ENCODE results near the gene STH.
"Not testable (repeated sequence)": the region's sequence is repeated elsewhere in the genome, so short reads cannot be mapped to it uniquely, and the experiment has no call there.

Gene STH, protein sequence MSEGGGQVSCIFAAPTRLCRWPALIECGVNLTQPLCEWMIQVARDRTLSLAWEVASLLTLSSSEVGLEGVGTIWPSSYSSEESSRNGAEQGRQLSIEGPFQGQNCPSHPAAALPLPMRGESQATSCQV

GRCh38 chr17:45998987-45999899, at the start of gene STH:
STH (plus strand) TSS chr17:45999250; CDS start chr17:45999280, 30 bp downstream.
- FAIRE-seq (peak; percentile 70), DNase-seq (ENCODE audit: insufficient read length, low spot score) (no peak)

DNA sequence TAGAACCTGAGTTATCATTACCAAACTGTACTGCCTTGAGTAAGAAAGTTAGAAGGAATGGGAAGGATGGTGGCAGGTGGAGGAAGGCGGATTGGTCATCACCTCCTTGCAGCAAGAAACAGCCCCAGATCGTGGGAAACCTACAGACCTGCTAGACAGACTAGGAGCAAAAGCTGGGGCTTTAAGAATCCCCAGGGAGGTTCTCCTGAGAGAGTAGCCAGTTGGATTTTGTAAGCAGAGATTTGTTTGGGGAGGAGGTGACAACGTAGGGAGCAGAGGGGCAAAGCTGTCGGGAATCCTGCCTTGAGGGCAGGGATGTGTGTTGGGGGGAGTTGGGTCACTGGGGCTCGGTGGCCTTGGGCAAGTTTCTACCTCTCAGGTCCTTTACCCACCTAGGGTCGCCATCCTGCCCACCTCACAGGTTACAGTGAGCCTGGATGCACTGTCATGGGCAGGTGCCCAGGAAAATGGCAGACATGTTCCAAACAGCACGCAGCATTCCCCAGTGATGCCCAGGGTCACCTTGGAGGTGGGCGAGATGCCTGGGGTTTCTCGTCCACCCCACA, 49.2 kb upstream of the STH start:
- FAIRE-seq (peak; percentile 49), DNase-seq (ENCODE audit: insufficient read length, low spot score) (no peak)

DNA sequence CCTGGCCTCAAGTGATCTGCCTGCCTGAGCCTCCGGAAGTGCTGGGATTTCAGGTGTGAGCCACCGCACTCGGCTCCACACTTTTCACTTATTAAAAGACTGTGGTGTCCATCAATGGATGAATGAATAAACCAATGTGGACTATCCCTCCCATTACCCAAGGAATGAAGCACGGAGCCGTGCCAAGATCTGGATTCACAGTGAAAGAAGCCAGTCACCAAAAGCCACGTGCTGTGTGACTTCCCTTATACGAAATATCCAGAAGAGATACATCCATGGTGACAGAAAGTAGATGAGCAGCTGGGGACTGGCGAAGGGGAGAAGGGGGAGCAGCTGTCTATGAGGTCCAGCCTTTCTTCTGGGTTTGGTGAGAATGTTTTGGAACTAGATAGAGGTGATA, 48.2 kb upstream of the STH start:
- FAIRE-seq: no peak
- no peak for DNase-seq (ENCODE audit: insufficient read length, low spot score)

GRCh38 chr17:45951403-45951802, 47.6 kb upstream of the STH start:
- DNase-seq (ENCODE audit: insufficient read length, low spot score): no peak
- FAIRE-seq: peak; percentile 55

DNA sequence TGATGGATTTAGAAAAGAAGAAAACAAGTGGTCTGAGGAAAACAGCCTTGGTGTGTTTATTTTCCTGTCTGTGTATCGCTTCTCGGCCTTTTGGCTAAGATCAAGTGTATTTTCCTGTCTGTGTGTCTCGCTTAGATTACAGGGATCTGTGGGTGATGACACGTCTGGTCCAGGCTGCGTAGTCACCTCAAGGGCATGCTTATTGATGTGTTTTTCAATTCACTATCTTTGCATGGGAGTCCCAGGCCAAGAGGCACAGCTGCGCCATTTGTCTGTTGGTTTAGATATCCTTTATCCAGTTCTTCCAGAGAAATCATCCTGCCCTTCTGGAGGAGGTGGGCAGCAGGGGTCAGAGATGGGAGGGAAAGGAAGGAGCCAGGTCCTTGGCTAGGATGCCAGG, 47.1 kb upstream of the STH start:
- FAIRE-seq (no peak), DNase-seq (ENCODE audit: insufficient read length, low spot score) (no peak)

DNA sequence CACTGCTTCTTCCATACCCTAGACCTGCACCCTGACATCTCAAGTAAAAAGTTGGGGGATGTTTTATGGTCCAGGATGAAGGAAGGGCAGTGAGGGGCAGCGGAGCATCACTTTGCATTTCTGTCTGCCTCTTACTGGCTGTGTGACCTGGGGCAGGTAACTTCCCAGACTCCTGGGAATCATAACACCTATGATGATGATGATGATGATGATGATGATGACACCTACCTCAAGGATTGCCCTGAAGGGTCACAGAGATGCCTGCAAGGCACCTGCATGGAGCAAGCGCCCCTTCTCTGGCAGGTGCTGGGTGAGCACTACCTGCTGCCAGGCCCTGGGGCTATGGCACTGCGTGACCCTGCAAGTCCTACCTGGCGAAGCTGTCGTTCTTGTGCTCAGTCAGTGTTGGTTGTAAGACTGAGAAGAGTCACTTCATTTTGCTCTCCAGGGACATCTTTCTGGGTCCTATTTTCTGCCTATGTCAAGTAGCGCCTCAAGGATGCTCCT, 46.2 kb upstream of the STH start:
- FAIRE-seq (peak; percentile 66), DNase-seq (ENCODE audit: insufficient read length, low spot score) (no peak)

- DNase-seq (ENCODE audit: insufficient read length, low spot score): no peak
- FAIRE-seq: no peak
Observed at GRCh38 chr17:45953561-45953960, 45.5 kb upstream of the STH start.

DNA sequence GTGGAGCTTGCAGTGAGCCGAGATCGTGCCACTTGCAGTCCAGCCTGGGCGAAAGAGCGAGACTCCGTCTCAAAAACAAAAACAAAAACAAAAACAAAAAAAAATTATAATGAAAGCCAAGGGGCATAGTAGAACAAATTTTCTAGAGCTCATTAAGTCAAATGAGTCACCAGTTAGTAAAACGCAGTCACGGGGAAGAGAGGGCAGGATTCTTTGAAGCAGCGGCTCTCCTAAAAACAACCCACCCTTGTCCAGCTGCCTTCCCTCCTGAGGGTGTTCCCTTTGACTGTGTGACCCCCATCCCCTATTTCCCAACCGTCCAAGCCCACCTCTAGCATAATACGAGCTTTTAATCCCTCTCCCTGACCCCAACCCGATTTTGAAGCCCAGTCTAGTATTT, 44.1 kb upstream of the STH start:
- FAIRE-seq: no peak
- DNase-seq (ENCODE audit: insufficient read length, low spot score): no peak

DNA sequence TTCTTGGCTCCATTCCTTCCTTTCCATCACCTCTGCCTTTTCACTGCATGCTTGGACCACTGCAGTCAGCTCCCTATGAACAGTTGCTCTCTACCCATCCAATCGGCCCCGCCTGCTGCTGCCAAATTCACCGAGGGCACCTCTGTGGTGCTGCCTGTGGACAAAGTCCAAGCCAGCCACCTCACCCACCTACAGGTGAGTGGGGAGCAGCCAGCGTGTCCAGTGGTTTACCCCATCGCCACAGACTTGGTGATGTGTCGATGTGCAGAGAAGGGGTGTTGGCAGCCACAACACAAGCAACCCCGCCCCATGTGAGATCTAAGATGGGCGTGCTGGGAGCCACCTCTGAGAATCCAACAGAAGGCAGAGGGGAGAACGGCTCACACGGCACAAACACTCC, 43.7 kb upstream of the STH start:
- DNase-seq (ENCODE audit: insufficient read length, low spot score) (no peak), FAIRE-seq (peak; percentile 33)

DNA sequence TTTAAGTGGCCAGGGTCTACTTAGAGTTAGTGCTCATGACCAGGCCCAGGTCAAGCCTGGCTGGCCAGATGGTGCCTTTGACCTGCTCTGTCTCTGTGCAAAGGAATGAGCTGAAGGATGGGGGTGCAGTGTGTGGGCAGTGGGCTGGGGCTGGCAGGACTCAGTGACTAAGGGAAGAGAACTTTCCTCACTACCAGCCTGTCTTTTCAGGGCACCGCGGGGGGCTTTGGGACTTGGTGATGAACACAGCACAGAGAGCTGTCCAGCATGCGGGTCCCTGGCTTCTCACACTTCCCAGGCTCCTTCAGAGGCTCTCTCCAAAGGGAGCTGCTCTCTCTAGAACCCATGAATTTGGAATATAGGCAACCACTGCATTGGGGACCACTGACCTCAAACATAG, 43.0 kb upstream of the STH start:
- DNase-seq (ENCODE audit: insufficient read length, low spot score): no peak
- no peak for FAIRE-seq

- not testable (repeated sequence) for DNase-seq (ENCODE audit: insufficient read length, low spot score); FAIRE-seq
Observed at GRCh38 chr17:45956746-45957145, 42.3 kb upstream of the STH start.

GRCh38 chr17:45958307-45958706, 40.7 kb upstream of the STH start:
- DNase-seq (ENCODE audit: insufficient read length, low spot score) (no peak), FAIRE-seq (no peak)

- DNase-seq (ENCODE audit: insufficient read length, low spot score) (no peak), FAIRE-seq (peak; percentile 31)
Observed at GRCh38 chr17:45958994-45959665, 39.9 kb upstream of the STH start.

DNA sequence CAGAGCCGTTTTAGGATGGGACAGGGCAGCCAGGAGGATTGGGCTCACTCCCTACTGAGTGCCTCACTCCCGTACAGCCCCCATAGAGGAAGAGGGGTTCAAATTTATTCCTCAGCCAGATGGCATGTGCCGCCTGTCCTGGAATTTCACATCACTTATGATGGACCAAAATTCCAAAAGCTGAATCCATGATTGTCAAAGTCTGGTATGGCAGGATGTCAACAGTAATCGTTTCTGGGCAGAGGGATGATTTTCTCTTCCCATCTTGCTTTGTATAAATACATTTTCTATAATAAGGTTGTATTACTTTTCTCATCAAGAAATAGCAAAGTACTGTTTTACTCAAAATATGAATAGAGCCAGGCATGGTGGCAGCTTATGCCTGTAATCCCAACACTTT, 38.7 kb upstream of the STH start:
- no peak for DNase-seq (ENCODE audit: insufficient read length, low spot score)
- peak; percentile 42 for FAIRE-seq

- FAIRE-seq (peak; percentile 13), DNase-seq (ENCODE audit: insufficient read length, low spot score) (no peak)
Observed at GRCh38 chr17:45961206-45961605, 37.8 kb upstream of the STH start.

GRCh38 chr17:45962221-45962972, 36.7 kb upstream of the STH start:
- FAIRE-seq: no peak
- DNase-seq (ENCODE audit: insufficient read length, low spot score): no peak

GRCh38 chr17:45963283-45963682, 35.8 kb upstream of the STH start:
- FAIRE-seq (peak; percentile 72), DNase-seq (ENCODE audit: insufficient read length, low spot score) (no peak)

GRCh38 chr17:45963889-45964288, 35.2 kb upstream of the STH start:
- no peak for DNase-seq (ENCODE audit: insufficient read length, low spot score)
- FAIRE-seq: no peak

DNA sequence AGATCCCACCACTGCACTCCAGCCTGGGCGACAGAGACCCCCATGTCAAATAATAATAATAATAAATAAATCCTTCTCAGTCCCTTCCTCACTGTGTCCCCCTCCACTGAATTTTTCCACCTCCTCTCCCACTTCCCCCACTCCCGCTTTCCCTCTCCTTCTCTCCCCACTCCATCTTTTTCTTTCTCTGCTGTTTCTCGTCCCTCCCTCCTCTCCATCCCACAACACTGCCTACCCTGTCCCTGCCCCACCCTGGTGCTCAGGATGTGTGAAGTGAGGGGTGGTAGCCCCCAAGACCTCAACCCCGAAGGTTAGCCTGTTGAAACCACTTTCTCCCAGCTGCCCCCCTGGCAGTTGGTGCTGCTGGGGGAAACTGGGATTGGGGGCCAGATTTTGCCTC, 34.4 kb upstream of the STH start:
- DNase-seq (ENCODE audit: insufficient read length, low spot score): no peak
- no peak for FAIRE-seq

- FAIRE-seq: peak; percentile 67
- DNase-seq (ENCODE audit: insufficient read length, low spot score): no peak
Observed at GRCh38 chr17:45965812-45966211, 33.2 kb upstream of the STH start.

All from HTR-8/SVneo (cell line).